HEK293 (cell line): Measurements from ENCODE around the gene KRTDAP.

Experiments used
- HOXA7 ChIP-seq: sonication (generic); formaldehyde crosslinking; IDR thresholded peaks from 2 replicates; pipeline ENCODE4 v1.8.1; 2022; ENCODE audit warnings: missing genetic modification reagents, borderline replicate concordance
- KLF10 ChIP-seq: fragments of 450-650 bp; IDR thresholded peaks from 2 replicates; pipeline ENCODE4 v1.5.1; 2018; ENCODE audit warnings: missing biosample characterization, mild to moderate bottlenecking, missing genetic modification characterization
- KLF9 ChIP-seq: fragments of 450-650 bp; formaldehyde crosslinking; IDR thresholded peaks from 2 replicates; pipeline ENCODE4 v1.5.1; 2016; ENCODE audit warnings: missing biosample characterization, missing genetic modification characterization, low read depth
- SCRT2 ChIP-seq: fragments of 450-650 bp; formaldehyde crosslinking; IDR thresholded peaks from 2 replicates; pipeline ENCODE4 v1.5.1; 2016; ENCODE audit warnings: missing biosample characterization, missing genetic modification characterization
- WT1 ChIP-seq: fragments of 450-650 bp; formaldehyde crosslinking; IDR thresholded peaks from 2 replicates; pipeline ENCODE4 v1.5.1; 2016; ENCODE audit warnings: missing biosample characterization, missing genetic modification characterization
- YY1 ChIP-seq: fragments of 450-650 bp; formaldehyde crosslinking; IDR thresholded peaks from 2 replicates; pipeline ENCODE4 v1.5.1; 2018; ENCODE audit warnings: missing biosample characterization, missing genetic modification characterization
- ZBTB1 ChIP-seq: fragments of 450-650 bp; formaldehyde crosslinking; IDR thresholded peaks from 2 replicates; pipeline ENCODE4 v1.5.1; 2016; ENCODE audit warnings: missing biosample characterization, missing genetic modification characterization
- ZBTB20 ChIP-seq: fragments of 450-650 bp; formaldehyde crosslinking; IDR thresholded peaks from 2 replicates; pipeline ENCODE4 v1.5.1; 2016; ENCODE audit warnings: missing biosample characterization, missing genetic modification characterization
- ZFP37 ChIP-seq: fragments of 450-650 bp; formaldehyde crosslinking; IDR thresholded peaks from 2 replicates; pipeline ENCODE4 v1.5.1; 2016; ENCODE audit warnings: missing biosample characterization, missing genetic modification characterization
- ZNF112 ChIP-seq: fragments of 450-650 bp; formaldehyde crosslinking; IDR thresholded peaks from 2 replicates; pipeline ENCODE4 v1.5.0; 2017; ENCODE audit warnings: missing biosample characterization, missing genetic modification characterization
- ZNF132 ChIP-seq: fragments of 450-650 bp; formaldehyde crosslinking; IDR thresholded peaks from 2 replicates; pipeline ENCODE4 v1.5.1; 2017; ENCODE audit warnings: missing biosample characterization, missing genetic modification characterization, borderline replicate concordance
- ZNF140 ChIP-seq: fragments of 450-650 bp; formaldehyde crosslinking; IDR thresholded peaks from 2 replicates; pipeline ENCODE4 v1.5.1; 2016; ENCODE audit warnings: missing biosample characterization, missing genetic modification characterization
- ZNF146 ChIP-seq: fragments of 450-650 bp; formaldehyde crosslinking; IDR thresholded peaks from 2 replicates; pipeline ENCODE4 v1.5.1; 2016; ENCODE audit warnings: missing biosample characterization, missing genetic modification characterization
- ZNF155 ChIP-seq: fragments of 450-650 bp; formaldehyde crosslinking; IDR thresholded peaks from 2 replicates; pipeline ENCODE4 v1.5.1; 2016; ENCODE audit warnings: missing biosample characterization, missing genetic modification characterization
- ZNF157 ChIP-seq: fragments of 450-650 bp; formaldehyde crosslinking; IDR thresholded peaks from 2 replicates; pipeline ENCODE4 v1.5.1; 2016; ENCODE audit warnings: missing biosample characterization, missing genetic modification characterization
- ZNF174 ChIP-seq: fragments of 450-650 bp; formaldehyde crosslinking; IDR thresholded peaks from 2 replicates; pipeline ENCODE4 v1.5.0; 2017; ENCODE audit warnings: missing biosample characterization, mild to moderate bottlenecking, missing genetic modification characterization
- ZNF175 ChIP-seq: fragments of 450-650 bp; formaldehyde crosslinking; IDR thresholded peaks from 2 replicates; pipeline ENCODE4 v1.5.1; 2016; ENCODE audit warnings: missing biosample characterization, missing genetic modification characterization
- ZNF214 ChIP-seq: fragments of 450-650 bp; formaldehyde crosslinking; IDR thresholded peaks from 2 replicates; pipeline ENCODE4 v1.5.1; 2017; ENCODE audit warnings: missing biosample characterization, mild to moderate bottlenecking, missing genetic modification characterization, borderline replicate concordance
- ZNF23 ChIP-seq: fragments of 450-650 bp; formaldehyde crosslinking; IDR thresholded peaks from 2 replicates; pipeline ENCODE4 v1.5.1; 2016; ENCODE audit warnings: missing biosample characterization, missing genetic modification characterization, borderline replicate concordance
- ZNF274 ChIP-seq, 2 experiments: fragments of 200-500 bp in 1 of 2; fragments of 450-650 bp in 1 of 2; sonication (Bioruptor generic) in 1 of 2; formaldehyde crosslinking in 1 of 2; IDR thresholded peaks; 2 replicates each; pipeline versions ENCODE4 v1.5.1 to v1.6.1; 2014 to 2016; ENCODE audit warnings: borderline replicate concordance in 1 of 2, inconsistent platforms in 1 of 2, low read length in 1 of 2, missing biosample characterization in 1 of 2, missing genetic modification characterization in 1 of 2
- ZNF366 ChIP-seq: fragments of 450-650 bp; formaldehyde crosslinking; conservative IDR thresholded peaks from 2 replicates; pipeline ENCODE4 v1.5.1; 2016; ENCODE audit warnings: missing biosample characterization, missing genetic modification characterization
- ZNF391 ChIP-seq: fragments of 450-650 bp; formaldehyde crosslinking; IDR thresholded peaks from 2 replicates; pipeline ENCODE4 v1.5.1; 2016; ENCODE audit warnings: low read depth, missing biosample characterization, missing genetic modification characterization, borderline replicate concordance
- ZNF404 ChIP-seq: fragments of 450-650 bp; formaldehyde crosslinking; IDR thresholded peaks from 2 replicates; pipeline ENCODE4 v1.5.1; 2017; ENCODE audit warnings: missing biosample characterization, missing genetic modification characterization
- ZNF423 ChIP-seq: fragments of 450-650 bp; formaldehyde crosslinking; IDR thresholded peaks from 2 replicates; pipeline ENCODE4 v1.5.1; 2016; ENCODE audit warnings: missing biosample characterization, missing genetic modification characterization
- ZNF677 ChIP-seq: fragments of 450-650 bp; IDR thresholded peaks from 2 replicates; pipeline ENCODE4 v1.5.0; 2018; ENCODE audit warnings: missing biosample characterization, mild to moderate bottlenecking, missing genetic modification characterization, moderate library complexity
- TF ChIP-seq, protein P1 (sequence below): fragments of 450-650 bp; formaldehyde crosslinking; IDR thresholded peaks from 2 replicates; pipeline ENCODE4 v1.5.1; 2016; ENCODE audit warnings: missing biosample characterization, missing genetic modification characterization
- TF ChIP-seq, protein P2 (sequence below): fragments of 450-650 bp; formaldehyde crosslinking; IDR thresholded peaks from 2 replicates; pipeline ENCODE4 v1.5.1; 2017; ENCODE audit warnings: missing biosample characterization, missing genetic modification characterization
- TF ChIP-seq, protein P3 (sequence below): fragments of 450-650 bp; formaldehyde crosslinking; IDR thresholded peaks from 2 replicates; pipeline ENCODE4 v1.5.1; 2016; ENCODE audit warnings: missing biosample characterization, missing genetic modification characterization
- TF ChIP-seq, protein P4 (sequence below): fragments of 450-650 bp; formaldehyde crosslinking; IDR thresholded peaks from 2 replicates; pipeline ENCODE4 v1.5.1; 2017; ENCODE audit warnings: missing biosample characterization, missing genetic modification characterization
- TF ChIP-seq, protein P5 (sequence below): fragments of 450-650 bp; formaldehyde crosslinking; optimal IDR thresholded peaks from 2 replicates; pipeline ENCODE3; 2016; ENCODE audit warnings: missing biosample characterization, mild to moderate bottlenecking, missing genetic modification characterization
- TF ChIP-seq, protein P6 (sequence below): fragments of 450-650 bp; formaldehyde crosslinking; IDR thresholded peaks from 2 replicates; pipeline ENCODE4 v1.5.1; 2017; ENCODE audit warnings: missing biosample characterization, missing genetic modification characterization

Gene KRTDAP

DNA sequence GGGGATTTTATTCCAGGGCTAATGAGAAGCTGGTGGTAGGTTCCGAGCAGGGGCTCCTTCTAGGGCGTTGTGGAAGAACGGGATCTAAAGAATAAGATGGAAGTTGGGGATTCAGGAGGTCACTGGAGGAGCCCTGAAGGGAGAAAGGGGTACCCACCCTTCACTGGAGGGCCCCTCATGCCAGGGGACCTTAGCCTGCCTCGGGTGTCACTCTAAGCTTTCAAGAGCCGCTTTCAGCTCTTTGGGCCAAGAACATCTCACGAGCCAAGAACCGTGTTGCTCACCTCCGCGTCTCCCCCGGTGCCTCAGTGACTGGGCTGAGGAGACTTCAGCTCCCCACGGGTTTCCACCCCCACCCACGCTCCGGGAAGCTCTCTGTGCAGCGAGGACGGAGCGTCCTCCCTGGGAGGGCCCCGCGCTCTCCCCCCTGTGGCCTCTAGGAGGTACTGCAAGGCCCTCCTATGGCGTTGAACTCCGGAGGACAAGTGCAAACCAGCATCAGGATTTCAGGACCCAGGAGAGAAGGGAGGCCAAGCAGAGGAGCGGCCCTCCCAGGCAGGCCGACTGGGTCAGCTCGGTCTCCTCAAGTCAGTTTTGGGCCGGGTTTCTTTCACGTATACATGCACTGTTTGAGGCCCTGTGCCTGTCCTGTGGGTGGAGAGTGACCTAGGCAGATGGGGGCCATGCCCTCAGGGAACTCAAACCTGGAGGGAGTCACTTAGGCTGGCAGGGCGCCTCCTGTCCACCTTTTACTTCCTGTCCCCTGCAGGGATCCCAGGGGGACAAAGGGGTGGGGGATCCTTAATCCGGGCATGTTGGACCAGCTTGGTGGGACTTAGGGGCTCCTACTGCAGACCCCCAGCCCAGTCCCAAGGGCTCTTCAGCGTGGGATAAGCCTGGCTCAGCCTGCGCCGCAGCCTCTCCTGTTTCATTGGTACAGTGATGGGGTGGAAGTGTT is 5.1 kb upstream of the KRTDAP start (continued):
- TF ChIP-seq, protein P1, sequence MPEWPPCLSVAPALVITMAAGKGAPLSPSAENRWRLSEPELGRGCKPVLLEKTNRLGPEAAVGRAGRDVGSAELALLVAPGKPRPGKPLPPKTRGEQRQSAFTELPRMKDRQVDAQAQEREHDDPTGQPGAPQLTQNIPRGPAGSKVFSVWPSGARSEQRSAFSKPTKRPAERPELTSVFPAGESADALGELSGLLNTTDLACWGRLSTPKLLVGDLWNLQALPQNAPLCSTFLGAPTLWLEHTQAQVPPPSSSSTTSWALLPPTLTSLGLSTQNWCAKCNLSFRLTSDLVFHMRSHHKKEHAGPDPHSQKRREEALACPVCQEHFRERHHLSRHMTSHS (tag by site-specific recombination), result no peak
- TF ChIP-seq ZNF366 (tag by site-specific recombination), result no peak
- TF ChIP-seq KLF9 (tag by site-specific recombination), result no peak
- TF ChIP-seq ZNF155, result no peak
- TF ChIP-seq ZNF132, result no peak
- TF ChIP-seq ZNF274 (IDR thresholded peaks at IDR 0.05; ENCODE audit: low read length), result no peak
- no peak for TF ChIP-seq ZNF274 (tag by site-specific recombination; IDR thresholded peaks at IDR 0.05; ENCODE audit: borderline replicate concordance)
- no peak for TF ChIP-seq HOXA7
- no peak; the same call in 1 of the 2 replicates for TF ChIP-seq ZNF391 (tag by site-specific recombination)
- no peak for TF ChIP-seq ZNF146
- no peak for TF ChIP-seq ZNF157
- no peak for TF ChIP-seq YY1 (tag by site-specific recombination)
- TF ChIP-seq SCRT2 (tag by site-specific recombination), result no peak
- no peak for TF ChIP-seq ZNF214 (tag by site-specific recombination)
- TF ChIP-seq WT1 (tag by site-specific recombination), result no peak
- peak; percentile 84; the same call in 1 of the 2 replicates for TF ChIP-seq ZFP37
- no peak for TF ChIP-seq ZNF404 (tag by site-specific recombination)
- TF ChIP-seq ZNF23 (tag by site-specific recombination), result no peak
- no peak for TF ChIP-seq ZNF112 (tag by site-specific recombination)
- TF ChIP-seq, protein P2, sequence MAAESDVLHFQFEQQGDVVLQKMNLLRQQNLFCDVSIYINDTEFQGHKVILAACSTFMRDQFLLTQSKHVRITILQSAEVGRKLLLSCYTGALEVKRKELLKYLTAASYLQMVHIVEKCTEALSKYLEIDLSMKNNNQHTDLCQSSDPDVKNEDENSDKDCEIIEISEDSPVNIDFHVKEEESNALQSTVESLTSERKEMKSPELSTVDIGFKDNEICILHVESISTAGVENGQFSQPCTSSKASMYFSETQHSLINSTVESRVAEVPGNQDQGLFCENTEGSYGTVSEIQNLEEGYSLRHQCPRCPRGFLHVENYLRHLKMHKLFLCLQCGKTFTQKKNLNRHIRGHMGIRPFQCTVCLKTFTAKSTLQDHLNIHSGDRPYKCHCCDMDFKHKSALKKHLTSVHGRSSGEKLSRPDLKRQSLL (tag by site-specific recombination), result no peak
- TF ChIP-seq ZNF174 (tag by site-specific recombination), result no peak
- TF ChIP-seq ZNF175, result no peak
- TF ChIP-seq, protein P3, sequence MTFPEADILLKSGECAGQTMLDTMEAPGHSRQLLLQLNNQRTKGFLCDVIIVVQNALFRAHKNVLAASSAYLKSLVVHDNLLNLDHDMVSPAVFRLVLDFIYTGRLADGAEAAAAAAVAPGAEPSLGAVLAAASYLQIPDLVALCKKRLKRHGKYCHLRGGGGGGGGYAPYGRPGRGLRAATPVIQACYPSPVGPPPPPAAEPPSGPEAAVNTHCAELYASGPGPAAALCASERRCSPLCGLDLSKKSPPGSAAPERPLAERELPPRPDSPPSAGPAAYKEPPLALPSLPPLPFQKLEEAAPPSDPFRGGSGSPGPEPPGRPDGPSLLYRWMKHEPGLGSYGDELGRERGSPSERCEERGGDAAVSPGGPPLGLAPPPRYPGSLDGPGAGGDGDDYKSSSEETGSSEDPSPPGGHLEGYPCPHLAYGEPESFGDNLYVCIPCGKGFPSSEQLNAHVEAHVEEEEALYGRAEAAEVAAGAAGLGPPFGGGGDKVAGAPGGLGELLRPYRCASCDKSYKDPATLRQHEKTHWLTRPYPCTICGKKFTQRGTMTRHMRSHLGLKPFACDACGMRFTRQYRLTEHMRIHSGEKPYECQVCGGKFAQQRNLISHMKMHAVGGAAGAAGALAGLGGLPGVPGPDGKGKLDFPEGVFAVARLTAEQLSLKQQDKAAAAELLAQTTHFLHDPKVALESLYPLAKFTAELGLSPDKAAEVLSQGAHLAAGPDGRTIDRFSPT, result no peak; the same call in 1 of the 2 replicates
- no peak for TF ChIP-seq ZNF140 (tag by site-specific recombination)
- TF ChIP-seq, protein P4, sequence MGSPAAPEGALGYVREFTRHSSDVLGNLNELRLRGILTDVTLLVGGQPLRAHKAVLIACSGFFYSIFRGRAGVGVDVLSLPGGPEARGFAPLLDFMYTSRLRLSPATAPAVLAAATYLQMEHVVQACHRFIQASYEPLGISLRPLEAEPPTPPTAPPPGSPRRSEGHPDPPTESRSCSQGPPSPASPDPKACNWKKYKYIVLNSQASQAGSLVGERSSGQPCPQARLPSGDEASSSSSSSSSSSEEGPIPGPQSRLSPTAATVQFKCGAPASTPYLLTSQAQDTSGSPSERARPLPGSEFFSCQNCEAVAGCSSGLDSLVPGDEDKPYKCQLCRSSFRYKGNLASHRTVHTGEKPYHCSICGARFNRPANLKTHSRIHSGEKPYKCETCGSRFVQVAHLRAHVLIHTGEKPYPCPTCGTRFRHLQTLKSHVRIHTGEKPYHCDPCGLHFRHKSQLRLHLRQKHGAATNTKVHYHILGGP, result no peak
- TF ChIP-seq, protein P5, sequence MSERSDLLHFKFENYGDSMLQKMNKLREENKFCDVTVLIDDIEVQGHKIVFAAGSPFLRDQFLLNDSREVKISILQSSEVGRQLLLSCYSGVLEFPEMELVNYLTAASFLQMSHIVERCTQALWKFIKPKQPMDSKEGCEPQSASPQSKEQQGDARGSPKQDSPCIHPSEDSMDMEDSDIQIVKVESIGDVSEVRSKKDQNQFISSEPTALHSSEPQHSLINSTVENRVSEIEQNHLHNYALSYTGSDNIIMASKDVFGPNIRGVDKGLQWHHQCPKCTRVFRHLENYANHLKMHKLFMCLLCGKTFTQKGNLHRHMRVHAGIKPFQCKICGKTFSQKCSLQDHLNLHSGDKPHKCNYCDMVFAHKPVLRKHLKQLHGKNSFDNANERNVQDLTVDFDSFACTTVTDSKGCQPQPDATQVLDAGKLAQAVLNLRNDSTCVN (tag by site-specific recombination), result peak; percentile 12
- TF ChIP-seq ZBTB1 (tag by site-specific recombination), result no peak
- TF ChIP-seq ZBTB20 (tag by site-specific recombination), result no peak
- TF ChIP-seq ZNF423 (tag by site-specific recombination), result peak; percentile 95
- no peak for TF ChIP-seq KLF10
- TF ChIP-seq, protein P6, sequence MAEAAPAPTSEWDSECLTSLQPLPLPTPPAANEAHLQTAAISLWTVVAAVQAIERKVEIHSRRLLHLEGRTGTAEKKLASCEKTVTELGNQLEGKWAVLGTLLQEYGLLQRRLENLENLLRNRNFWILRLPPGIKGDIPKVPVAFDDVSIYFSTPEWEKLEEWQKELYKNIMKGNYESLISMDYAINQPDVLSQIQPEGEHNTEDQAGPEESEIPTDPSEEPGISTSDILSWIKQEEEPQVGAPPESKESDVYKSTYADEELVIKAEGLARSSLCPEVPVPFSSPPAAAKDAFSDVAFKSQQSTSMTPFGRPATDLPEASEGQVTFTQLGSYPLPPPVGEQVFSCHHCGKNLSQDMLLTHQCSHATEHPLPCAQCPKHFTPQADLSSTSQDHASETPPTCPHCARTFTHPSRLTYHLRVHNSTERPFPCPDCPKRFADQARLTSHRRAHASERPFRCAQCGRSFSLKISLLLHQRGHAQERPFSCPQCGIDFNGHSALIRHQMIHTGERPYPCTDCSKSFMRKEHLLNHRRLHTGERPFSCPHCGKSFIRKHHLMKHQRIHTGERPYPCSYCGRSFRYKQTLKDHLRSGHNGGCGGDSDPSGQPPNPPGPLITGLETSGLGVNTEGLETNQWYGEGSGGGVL (tag by site-specific recombination), result no peak
- peak; percentile 8; the same call in 1 of the 2 replicates for TF ChIP-seq ZNF677 (tag by site-specific recombination)
